H1 (cell line): ENCODE results near the gene KIF22. TPM values are rescaled to one million over a fixed set of nuclear protein-coding genes. Genes with fewer than 3 reads are reported as not detected.

ENCODE experiments used
- MAFK ChIP-seq: IDR thresholded peaks from 2 replicates; pipeline ENCODE4 v1.6.1; 2012; ENCODE audit warnings: low read depth, mild to moderate bottlenecking, improper control_type of control experiment, low read length
- polyA plus RNA-seq, 7 experiments: library from polyadenylated mRNA; depleted of rRNA in 3 of 7; stranded (reverse) in 5 of 7; unstranded in 2 of 7; fragments of >200 nt in 5 of 7; fragments of 200-250 nt in 2 of 7; gene quantifications; 1 replicate in 5 of 7; 2 replicates in 1 of 7; 4 replicates in 1 of 7; pipeline versions ENCODE4 v1.2.1 to v1.2.3, GENCODE V29; 2011 to 2013; ENCODE audit warnings: missing spikeins in 2 of 7, mixed read lengths in 2 of 7
- total RNA-seq: library from RNA; stranded (reverse); fragmentation: NEBNext Ultra II Directional; extraction: Animal tissue kit (Norgen Biotek cat#: 25700); gene quantifications from 2 replicates; pipeline ENCODE4 v1.2.1, GENCODE V29; 2021
- TF ChIP-seq, protein P1 (sequence below): IDR thresholded peaks from 2 replicates; pipeline ENCODE4 v1.6.1; 2011; ENCODE audit warnings: low read depth, mild to moderate bottlenecking, low read length; ENCODE audit not compliant: insufficient read depth

Gene KIF22
- total and polyA plus RNA-seq, 2 of the 8 experiments (the other 6 are each of a cell fraction or from before 2014, with no cell fraction given), result 139 to 142 TPM

DNA sequence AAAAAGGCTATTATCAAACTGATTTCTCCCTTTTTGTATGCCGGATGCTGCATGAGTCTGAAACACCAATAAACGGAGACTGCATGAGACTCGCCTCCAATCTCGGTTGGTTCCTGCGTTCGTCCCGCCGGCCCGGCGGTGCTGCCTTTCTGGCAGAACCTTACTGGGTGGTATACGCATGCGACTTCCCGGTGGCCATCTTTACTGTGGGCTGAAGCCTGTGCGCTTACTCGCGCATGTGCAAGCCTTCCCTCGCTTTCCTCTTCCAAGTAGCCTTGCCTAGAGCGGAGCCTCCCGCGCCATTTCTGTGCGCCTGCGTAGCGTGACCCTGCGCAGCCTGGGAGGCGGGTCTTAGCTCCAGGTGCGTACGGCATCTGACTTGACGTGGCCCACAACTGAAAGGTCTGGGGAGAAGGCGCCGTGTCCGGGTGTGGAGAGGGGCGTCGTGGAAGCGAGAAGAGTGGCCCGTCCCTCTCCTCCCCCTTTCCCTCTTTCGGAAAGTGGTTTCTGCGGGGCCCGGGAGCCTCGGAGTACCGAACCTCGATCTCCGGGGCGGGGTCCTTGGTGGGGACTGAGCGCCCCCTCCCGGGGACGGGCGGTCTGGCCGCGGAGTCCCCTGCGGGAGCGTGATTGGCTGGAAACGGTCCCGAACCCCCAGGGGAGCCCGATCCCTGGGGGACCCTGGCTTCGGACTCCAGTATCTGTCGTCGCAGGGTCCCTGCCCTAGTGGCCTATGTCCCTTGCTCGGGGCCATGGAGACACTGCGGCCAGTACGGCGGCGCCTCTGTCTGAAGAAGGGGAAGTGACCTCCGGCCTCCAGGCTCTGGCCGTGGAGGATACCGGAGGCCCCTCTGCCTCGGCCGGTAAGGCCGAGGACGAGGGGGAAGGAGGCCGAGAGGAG lies 25.5 kb downstream of the KIF22 start, which contains the start of gene PAGR1 (continued):
- TF ChIP-seq MAFK, result no peak
- TF ChIP-seq, protein P1, sequence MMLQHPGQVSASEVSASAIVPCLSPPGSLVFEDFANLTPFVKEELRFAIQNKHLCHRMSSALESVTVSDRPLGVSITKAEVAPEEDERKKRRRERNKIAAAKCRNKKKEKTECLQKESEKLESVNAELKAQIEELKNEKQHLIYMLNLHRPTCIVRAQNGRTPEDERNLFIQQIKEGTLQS, result peak; percentile 64
- TF ChIP-seq, all 59 proteins: peak for 27
